ENCODE data around the gene FFAR3. TPM values are rescaled to one million over a fixed set of nuclear protein-coding genes. Genes with fewer than 3 reads are reported as not detected.

Gene FFAR3
- total and polyA plus RNA-seq, 2 of the 8 experiments (the other 6 are each of a cell fraction or from before 2014, with no cell fraction given), result not detected

GRCh38 chr19:35327642-35328041 lies 30.6 kb upstream of the FFAR3 start:
- Histone ChIP-seq H3K4me2 (ENCODE audit: insufficient read depth in 1 of 2, low read depth in 2 of 2, low read length in 2 of 2) (no peak overlapping the region), H2AK5ac (ENCODE audit: low read depth, low read length) (no peak overlapping the region), H3K4me1 (replicated peaks in 1 of 4; ENCODE audit: control insufficient read depth in 3 of 4, insufficient read depth in 4 of 4, low read length in 3 of 4) (no peaks in the 10 kb centered on the region; a peak in 1 of 7 replicates), H3K56ac (replicated peaks; ENCODE audit: insufficient read length, low read depth, low read length) (no peak overlapping the region), H3K27ac (ENCODE audit: low read depth, low read length) (no peak overlapping the region), H3K27me3 (replicated peaks in 1 of 4; ENCODE audit: control insufficient read depth in 3 of 4, extremely low read depth in 1 of 4, insufficient read depth in 3 of 4, low read length in 3 of 4) (no peaks in the 10 kb centered on the region), H2BK20ac (ENCODE audit: low read length) (no peak overlapping the region), H4K5ac (ENCODE audit: insufficient read length, low read depth, low read length) (no peak overlapping the region), H3K79me1 (ENCODE audit: low read depth, low read length) (no peaks in the 10 kb centered on the region), H3K14ac (ENCODE audit: insufficient read length) (no peak overlapping the region), H3K23me2 (ENCODE audit: low read depth, low read length) (no peaks in the 10 kb centered on the region), H3K36me3 (ENCODE audit: control insufficient read depth in 2 of 4, insufficient read depth in 4 of 4, low read length in 3 of 4) (no peaks in the 10 kb centered on the region), H3K9ac (replicated peaks in 1 of 4; ENCODE audit: extremely low read depth in 1 of 4, low read depth in 3 of 4, low read length in 3 of 4) (no peak overlapping the region), H3K23ac (ENCODE audit: insufficient read length) (no peak overlapping the region), H3K4me3 (ENCODE audit: extremely low read depth in 1 of 4, insufficient read depth in 2 of 4, low read depth in 3 of 4, low read length in 4 of 4) (no peak overlapping the region), H2BK15ac (ENCODE audit: low read length) (no peak overlapping the region), H2AFZ (ENCODE audit: low read length) (no peak overlapping the region), H4K91ac (replicated peaks; ENCODE audit: insufficient read length, low read length) (no peak overlapping the region), H3K4ac (replicated peaks; ENCODE audit: insufficient read length, low read depth, low read length) (no peak overlapping the region), H4K8ac (ENCODE audit: extremely low read depth, insufficient read depth, low read length) (no peak overlapping the region), H2BK12ac (ENCODE audit: low read depth, low read length) (no peak overlapping the region), H3K18ac (ENCODE audit: extremely low read depth, low read length) (no peak overlapping the region), H2BK5ac (ENCODE audit: low read depth, low read length) (no peak overlapping the region), H3K9me3 (ENCODE audit: insufficient read depth in 2 of 2, low read depth in 1 of 2, low read length in 1 of 2) (no peaks in the 10 kb centered on the region), H3K79me2 (ENCODE audit: control insufficient read depth in 1 of 2, insufficient read depth in 2 of 2, low read length in 2 of 2) (no peaks in the 10 kb centered on the region), H4K20me1 (replicated peaks in 1 of 2; ENCODE audit: control insufficient read depth in 1 of 2, insufficient read depth in 2 of 2, low read length in 2 of 2) (no peaks in the 10 kb centered on the region), H2BK120ac (replicated peaks; ENCODE audit: low read depth, low read length) (no peak overlapping the region)
- CTCF ChIA-PET (ENCODE audit: partially characterized antibody), result interaction anchor here (0.6 to 3.3 kb wide), 10 partner anchors 8 to 283 kb away, joined by 3 to 20 read pairs (median 4); partner anchors contain the start of gene FFAR3
- DNase-seq (ENCODE audit: low read depth in 1 of 2, low spot score in 2 of 2) (no peak), FAIRE-seq (no peak)
- POLR2A ChIA-PET (ENCODE audit: partially characterized antibody), result no interaction called here
- 81% methylated on average over 4 of the region's 4 CpGs; no CpG with 5 or more reads in 1 of the 2 experiments for WGBS, 2 experiments (ENCODE audit: extremely low coverage in 1 of 2, insufficient coverage in 1 of 2, insufficient read length in 1 of 2, insufficient replicate concordance in 2 of 2, low coverage in 1 of 2, low lambda C conversion rate in 2 of 2, missing lambda C conversion rate in 1 of 2)
- no peak for TF ChIP-seq TAF1 (IDR thresholded peaks at IDR 0.05; ENCODE audit: low read depth, low read length)
- peak; percentile 35 to 39; a peak in 3 of 4 replicates for TF ChIP-seq RAD21 (IDR thresholded peaks at IDR 0.05 in 1 of 2, conservative IDR thresholded peaks at IDR 0.05 in 1 of 2; ENCODE audit: low read depth in 2 of 2, low read length in 2 of 2)
- TF ChIP-seq HDAC6 (IDR thresholded peaks at IDR 0.05; ENCODE audit: low read depth, low read length), result no peak
- TF ChIP-seq RXRA (IDR thresholded peaks at IDR 0.05; ENCODE audit: insufficient read depth, low read depth, low read length), result no peak
- TF ChIP-seq CTBP2 (IDR thresholded peaks at IDR 0.05; ENCODE audit: borderline replicate concordance, insufficient read depth, insufficient read length, low read length), result no peak
- TF ChIP-seq TAF7 (optimal IDR thresholded peaks at IDR 0.05; ENCODE audit: borderline replicate concordance, low read depth, low read length), result no peak
- TF ChIP-seq NANOG (IDR thresholded peaks at IDR 0.05; ENCODE audit: insufficient read depth, low read depth, low read length, poor library complexity, severe bottlenecking), result no peak
- peak; percentile 42 to 73 (median 71); a peak in 3 of 4 replicates for TF ChIP-seq CTCF (IDR thresholded peaks at IDR 0.05; ENCODE audit: control extremely low read depth in 1 of 3, insufficient read depth in 1 of 3, low read depth in 1 of 3, low read length in 3 of 3)
- TF ChIP-seq KDM1A (IDR thresholded peaks at IDR 0.05; ENCODE audit: borderline replicate concordance, low read length), result no peak
- no peak for TF ChIP-seq FOSL1 (IDR thresholded peaks at IDR 0.05; ENCODE audit: insufficient read depth, low read depth, low read length)
- TF ChIP-seq SP2 (IDR thresholded peaks at IDR 0.05; ENCODE audit: low read length), result no peak

Measured in H1 (cell line).